ELR (cell line): ENCODE data around the gene LDLRAD4.
A peak's percentile ranks its signal among the peaks of the same experiment; 100 is the strongest.

ENCODE experiments used
- DNase-seq: peaks from one replicate; pipeline ENCODE4 v3.0.0-alpha.2; 2015; ENCODE audit warnings: low read depth

Gene LDLRAD4

DNA sequence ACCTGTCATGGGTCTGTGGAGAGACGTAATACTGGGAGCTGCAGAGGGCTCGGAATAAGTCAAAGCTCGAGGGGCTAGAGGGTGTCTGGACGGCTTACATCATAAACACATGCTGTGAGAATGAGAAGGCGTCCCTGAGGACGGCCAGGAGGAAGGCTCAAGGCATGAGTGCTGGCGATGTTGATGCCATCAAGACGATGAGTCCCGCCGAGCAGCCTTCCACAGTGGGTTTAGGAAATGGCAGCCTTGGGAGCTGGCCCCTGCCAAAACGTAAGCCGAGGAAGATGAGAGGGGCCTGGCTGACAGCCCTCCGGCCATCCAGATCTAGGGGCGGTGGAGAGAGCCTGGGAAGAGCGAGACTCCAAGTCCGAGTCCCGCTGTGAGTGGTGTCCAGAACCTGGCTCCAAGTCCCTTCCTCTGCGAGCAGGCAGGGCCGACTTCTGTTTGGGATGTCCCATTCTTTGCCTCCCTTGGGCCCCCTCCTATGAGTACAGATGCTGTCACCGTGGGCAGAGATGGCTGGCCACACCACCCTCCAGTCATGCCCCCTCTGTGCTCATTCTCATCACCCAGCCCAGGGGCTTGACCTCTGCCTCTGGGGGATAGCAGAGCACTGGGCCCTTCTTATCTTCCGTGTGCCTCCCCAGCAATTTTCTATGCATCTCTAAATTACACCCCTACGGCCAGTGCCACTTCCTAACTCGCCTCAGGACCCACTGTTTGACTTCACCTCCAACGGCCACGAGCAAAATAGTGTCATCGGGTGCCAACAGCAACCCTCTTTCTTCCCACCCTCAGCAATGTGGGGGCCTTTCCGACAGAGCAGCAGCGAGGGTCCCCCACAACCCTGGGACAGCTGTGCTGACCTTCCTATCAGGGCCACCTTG lies 332.1 kb downstream of the LDLRAD4 start:
- DNase-seq = no peak

DNA sequence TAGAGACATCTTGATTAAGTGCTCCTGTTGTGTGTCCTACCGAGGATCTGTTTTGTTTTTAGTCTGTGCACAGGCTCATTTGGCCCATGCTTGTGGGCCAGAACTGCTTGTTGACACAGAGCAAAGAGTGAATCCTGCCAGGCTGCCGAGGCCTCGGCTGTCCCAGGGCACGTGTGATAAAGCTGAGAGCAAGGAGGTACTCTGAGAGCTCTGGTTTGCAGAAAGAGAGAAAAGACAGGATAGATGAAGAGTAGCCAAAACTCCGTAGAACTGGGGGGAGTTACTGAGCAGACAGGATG lies 332.7 kb downstream of the LDLRAD4 start:
- no peak for DNase-seq

DNA sequence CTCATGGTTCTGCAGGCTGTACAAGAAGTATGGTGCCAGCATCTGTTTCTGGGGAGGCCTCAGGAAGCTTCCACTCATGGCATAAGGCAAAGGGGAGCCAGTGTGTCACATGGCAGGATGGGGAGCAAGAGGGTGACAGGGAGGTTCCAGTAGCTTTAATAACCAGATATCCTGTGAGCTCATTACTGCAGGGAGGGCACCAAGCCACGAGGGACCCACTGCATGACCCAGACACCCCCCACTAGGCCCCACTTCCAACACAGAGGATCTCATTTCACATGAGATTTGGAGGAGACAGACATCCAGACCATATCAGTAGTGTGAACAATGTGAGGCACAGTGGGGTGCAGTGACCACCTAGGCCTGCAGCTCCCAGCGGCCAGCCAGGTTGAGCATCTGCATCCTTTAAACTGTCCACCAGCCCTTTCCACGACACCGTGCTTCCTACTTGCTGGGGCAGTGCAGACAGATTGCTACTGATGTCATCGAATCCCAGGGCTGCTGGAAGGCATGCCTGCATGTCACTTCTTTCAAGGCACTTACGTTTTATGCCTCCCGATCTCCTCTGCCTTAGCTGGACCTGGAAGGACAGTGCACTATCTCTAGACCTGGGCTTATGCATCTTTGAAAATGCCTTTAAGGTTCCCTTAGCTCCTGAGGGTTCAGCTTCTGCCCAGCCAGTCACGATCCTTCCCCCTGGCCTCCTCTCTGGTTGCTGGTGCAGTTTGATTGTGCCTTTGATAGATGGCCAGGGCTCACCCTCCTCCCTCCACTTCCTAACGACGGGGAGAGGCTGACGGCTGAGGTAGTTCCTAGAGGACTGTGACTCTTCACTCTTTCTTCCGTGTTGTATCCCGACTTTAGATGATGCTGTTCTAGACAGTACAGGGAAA lies 333.5 kb downstream of the LDLRAD4 start:
- no peak for DNase-seq

DNA sequence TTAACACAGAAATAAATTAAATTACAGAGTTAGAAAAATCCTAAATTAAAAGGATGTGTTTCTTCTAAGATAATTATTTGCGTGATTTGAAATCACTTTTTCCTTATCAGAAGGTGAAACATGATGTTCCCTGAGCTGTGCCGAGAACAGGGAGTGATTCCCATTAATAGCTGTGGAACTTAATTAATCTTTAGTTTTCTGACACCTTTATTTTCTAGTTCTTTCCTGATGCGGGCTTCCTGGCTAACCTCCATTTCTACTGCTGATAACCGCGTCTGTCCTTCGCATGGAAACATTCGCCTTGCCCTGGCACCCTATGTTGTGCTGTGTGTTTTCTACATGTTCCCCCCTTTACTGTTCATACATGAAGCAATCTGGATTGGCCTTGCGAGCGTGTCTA lies 334.9 kb downstream of the LDLRAD4 start:
- DNase-seq = no peak

DNA sequence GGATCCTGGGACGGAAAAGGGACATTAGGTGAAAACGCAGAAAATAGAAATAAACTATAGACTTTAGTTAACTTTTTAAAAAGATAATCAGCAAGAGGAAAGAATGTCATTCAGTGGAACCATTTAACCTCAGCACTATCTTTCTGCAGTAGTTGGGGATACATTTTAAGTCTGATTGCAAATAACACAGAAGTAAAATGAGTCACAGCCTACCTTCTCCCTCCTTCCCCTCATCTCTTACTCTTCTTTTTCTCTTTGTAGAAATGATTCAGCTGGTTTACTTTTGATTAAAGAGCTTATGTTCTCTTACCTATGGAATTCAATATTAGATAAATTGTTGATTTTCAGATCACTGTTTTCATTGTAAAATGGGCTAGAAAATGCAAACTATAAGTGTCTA lies 336.6 kb downstream of the LDLRAD4 start:
- no peak for DNase-seq

DNA sequence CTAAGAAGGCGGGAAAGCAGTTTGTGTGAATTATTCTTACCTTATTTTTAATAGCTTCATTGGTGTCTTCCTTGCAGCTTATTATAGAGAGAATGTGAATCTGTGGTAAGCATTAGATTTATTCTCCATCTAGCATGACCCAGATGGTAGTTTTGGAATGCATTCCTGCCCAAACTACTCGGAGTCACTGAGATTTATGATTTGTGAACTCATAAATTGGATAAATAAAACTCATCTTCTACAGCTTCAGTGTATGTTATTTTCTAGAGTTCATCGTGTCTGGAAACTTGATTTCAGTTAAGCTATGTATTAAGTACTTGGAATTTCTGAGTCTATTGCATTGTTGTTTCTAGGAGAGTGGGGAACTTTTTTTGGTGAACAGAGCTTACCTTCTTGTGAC lies 337.3 kb downstream of the LDLRAD4 start:
- DNase-seq = no peak

DNA sequence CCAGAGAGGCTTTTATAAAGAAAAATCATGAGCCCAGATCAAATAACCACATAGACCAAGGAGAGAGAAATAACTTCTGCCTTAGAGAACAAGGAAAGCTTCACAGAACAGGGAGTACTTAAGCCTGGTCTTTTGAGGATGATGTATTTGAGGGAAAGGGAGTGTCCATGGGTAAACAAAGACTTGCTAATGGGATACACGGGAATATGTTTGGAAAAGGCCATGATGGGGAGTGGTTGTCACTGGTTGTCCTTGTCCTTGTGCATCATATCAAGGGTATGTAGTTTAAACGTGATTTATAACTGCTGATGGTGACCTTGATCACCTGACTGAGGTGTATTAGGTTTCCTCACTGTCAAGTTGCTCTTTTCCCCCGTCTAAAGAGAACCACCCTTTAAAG lies 337.9 kb downstream of the LDLRAD4 start:
- DNase-seq = no peak

DNA sequence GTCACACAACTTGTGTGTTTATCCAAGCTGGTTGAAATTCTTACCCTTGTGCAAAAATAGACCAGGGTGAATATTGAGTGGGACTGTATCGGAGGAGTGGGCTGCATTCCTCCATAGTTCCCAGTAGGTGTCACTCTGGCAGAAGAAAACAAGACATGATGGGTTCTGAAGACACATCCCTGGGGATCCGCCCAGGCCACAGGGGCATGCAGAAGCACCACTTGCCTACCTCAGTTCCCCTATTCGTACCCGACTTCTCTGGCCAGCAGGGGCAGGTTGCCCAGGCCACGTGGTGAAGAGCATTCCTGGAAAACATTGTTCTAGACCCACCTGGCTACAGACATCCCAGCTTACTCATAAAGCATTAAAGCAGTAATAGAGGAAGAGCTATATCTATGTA lies 339.6 kb downstream of the LDLRAD4 start:
- peak; percentile 33 for DNase-seq

DNA sequence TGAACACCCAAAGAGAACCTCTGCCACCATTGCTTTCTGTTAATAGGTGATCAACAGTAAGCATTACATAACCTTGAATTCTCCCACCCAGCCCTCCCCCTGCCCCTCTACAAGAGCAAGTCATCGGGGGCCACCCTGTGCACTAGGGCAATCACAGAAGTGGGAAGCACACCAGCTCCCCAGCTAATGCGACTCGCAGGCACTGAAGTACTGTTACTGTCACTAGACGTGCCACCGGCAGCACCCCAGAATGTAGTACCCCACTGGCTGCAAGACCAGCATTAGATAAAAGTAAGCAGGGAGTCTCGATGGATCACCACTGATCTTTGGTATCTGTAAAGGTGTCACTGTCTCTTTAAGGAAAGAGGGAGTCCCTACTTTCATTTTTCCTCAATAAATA lies 340.2 kb downstream of the LDLRAD4 start:
- DNase-seq = no peak

DNA sequence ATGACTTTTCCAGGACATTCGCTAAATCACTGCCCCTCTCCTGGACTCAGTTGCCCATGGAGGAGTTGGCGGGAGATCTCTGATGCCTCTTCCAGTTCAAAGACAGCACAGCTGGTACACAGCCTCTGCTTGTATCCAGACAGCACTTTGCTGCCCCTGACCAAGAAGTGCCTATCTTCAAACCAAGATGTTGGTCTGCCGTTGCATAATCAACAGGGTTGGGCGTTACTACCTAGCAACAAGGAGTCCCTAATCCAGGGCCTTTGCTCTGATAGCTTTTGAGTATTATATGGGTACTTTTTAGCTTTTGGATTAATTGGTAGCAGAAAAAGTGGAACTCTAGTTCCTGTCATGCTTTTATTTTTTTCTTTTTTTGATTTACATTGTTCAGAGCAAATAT lies 341.2 kb downstream of the LDLRAD4 start:
- no peak for DNase-seq

DNA sequence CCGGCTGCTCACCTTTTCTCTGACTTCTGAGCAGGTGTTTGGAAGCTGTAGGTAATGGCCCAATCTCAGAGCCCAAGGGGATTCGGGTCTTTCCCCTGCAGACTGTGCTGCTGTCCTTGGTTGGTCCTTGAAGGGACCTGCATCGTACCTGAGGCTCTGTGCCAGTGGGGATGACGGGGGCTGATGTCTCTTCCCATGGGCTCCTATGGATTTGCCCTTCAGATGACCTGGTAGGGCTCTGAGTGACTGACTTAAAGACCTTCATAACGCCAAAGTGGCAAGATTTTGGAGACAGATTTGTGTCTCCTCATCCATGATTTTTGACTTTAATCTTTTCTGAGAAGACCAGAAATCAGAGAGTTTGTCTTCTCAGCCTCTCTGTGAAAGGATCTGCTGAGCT lies 341.7 kb downstream of the LDLRAD4 start:
- no peak for DNase-seq

DNA sequence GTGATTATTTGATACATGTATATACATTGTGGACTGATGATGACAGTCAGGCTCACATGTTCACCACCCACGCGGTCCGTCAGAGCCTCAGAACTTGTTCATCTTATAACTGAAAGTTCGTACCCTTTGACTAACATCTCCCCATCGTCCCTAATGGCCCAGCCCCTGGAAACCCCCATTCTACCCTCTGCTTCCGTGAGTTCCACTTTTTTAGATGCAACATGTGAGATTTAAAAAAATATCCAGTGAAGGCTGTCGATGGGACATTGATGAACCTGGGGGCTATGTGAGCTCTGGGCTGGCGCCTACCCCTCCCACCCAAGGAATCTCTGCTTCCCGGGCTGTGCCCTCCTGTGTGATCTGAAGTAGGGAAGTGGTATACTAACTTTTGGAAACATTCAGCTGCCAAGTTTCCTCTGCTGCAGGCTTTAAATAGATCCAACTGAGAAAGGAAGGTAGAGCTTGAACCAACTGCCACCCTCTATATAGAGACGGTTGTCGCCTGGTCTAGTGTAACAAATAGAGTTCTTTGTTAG lies 344.0 kb downstream of the LDLRAD4 start:
- DNase-seq = no peak

DNA sequence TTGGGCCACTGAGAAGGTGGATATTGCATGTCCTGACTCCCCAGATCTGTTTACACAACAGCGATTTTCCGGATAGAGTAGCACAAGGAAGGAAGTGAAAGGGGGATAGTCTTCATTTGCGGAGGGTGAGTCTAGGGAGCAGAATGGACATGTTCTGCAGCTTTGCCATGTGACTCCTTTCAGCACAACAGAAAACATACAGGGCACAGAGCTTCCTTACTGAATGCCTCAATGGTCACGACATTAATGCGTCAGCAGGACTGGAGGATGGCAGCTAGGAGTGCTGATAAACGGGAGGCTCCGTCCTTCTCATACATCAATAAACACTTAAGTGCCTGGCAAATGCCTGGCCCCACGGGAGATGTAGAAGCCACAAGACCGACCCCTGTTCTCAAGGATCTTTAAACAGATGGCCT lies 344.8 kb downstream of the LDLRAD4 start:
- no peak for DNase-seq

DNA sequence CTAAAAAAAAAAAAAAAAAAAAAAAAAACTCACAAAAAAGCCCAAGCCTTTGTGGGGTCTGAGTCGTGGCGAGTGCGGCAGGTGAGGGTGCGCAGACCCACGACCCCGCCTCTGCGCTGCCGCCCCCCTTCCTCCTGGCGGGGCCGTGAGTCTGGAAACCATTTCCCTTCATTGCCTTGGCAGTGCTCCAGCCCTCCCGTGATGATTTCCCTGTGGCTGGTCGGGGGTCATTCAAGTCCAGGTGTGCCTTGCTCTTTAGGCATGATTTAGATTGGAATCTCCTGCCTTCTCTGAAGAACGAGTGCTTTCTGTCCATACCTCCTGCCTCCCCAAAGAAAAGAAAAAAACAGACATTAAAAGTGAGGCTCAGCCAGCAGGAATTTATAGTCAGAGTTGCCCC lies 346.0 kb downstream of the LDLRAD4 start:
- DNase-seq = no peak

DNA sequence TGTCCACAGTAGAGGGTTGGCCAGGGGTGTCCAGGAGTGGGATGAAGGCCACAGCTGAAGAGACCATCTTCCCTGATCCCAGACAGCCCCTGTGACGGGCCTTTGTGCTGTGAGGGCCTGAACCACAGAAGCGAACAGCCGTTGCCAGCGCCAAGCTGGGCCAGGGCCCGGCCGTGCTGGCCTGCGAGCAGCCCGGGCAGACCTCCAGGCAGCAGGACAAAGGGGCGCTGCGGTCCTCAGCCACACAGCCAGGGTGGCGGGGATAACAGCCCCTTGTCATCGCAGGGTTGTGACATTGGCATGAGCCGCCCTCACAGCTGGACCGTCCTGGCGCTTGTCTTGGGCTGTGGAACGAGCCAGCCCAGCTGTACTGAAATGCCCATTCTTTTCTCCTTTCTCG lies 346.7 kb downstream of the LDLRAD4 start:
- no peak for DNase-seq

DNA sequence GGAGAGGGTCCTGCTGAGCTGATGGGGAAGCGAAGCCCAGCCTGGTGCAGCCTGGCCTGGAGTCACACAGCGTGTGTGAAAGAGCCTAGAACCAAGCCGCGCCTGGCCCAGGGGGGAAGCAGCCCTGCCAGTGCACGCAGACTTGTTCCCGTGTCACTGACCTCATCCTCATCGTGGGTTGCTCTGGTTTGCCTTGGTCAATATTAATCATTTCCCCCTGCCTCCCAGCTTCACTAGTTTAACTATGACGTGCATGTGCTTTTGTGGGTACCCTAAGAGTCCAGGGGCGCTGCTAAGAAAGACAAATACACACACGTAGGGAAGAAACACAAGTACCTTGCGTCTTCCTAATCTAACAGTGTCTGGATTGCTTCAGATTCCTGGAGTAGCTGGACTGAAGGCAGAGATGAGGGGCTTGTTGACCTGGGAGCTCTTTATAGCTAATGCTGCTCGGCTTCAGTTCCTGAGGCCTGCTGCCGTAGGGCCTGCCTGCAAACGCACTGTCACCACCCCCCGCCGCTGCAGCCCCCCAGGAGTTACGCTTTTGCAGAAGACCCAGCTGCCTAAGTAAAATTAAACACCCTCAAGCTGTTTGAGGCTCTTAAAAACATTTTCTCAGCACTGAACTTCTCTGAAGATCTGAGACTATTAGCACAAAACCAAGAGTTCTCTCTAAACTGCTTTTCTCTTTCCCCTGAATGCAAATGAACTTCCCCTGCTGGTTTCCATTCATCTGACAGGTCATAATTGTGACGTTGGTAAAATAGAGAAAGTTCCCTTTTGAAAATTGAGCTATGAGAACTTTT lies 348.6 kb downstream of the LDLRAD4 start:
- DNase-seq = no peak

DNA sequence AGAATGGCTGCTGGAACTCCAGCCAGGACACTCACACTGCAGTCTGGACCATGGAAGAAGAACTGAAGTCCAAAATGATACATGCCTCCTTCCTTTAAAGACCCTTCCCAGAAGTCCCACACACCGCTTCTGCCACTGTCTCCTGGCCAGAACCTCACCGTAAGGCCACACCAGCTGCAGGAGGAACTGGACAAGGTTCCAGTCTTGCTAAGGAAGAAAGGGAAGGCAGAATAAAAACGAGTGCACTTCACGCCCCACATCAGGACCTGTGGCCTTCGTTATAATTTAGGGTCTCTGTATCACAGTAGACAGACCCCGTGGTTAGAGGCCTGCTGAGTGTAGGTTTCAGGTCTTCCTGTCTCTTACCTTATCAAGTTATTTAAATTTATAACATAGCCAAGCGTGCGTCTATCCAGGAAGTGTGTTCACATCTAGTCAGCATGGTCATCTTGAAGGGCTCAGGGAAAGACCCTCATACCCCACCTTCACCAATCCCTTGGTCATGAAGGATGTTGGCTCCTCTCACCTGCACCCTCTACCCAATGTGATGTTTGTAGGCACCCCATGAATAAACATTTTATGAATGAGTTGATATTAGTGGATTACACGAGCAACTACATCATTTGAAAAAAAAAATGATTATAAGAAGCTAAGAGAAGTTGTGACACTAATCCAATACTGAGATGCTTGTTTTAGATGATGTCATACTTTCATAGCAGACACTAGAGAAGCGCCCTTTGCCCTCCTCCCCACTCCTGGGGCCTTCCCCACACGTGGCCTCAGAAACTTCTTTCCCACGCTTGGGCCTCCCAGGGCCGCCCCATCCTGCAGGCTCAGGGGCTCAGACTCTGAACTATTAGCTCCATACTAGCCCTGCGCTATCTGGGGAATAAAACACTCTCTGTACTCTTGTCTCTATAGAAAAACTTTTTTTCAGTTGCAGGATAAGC lies 350.2 kb downstream of the LDLRAD4 start:
- no peak for DNase-seq

DNA sequence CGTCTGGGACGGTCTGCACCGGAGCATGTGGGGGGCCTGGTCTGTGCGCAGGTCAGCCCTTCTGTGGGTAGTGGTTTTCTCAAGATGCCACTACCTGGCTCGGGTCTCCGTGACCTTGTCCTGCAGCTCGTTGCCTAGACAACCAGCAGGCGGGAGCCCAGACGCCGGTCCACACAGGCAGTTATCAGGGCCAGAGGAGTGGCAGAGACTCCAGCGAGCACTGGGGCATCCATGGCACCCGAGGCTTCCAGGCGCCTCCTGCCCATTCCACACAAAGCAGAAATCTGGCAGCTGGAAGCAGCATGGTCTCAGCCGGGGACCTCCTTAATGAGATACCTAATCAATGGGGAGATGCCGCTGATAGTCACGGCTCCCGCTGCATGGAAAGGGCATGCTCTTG lies 351.7 kb downstream of the LDLRAD4 start:
- DNase-seq = no peak

DNA sequence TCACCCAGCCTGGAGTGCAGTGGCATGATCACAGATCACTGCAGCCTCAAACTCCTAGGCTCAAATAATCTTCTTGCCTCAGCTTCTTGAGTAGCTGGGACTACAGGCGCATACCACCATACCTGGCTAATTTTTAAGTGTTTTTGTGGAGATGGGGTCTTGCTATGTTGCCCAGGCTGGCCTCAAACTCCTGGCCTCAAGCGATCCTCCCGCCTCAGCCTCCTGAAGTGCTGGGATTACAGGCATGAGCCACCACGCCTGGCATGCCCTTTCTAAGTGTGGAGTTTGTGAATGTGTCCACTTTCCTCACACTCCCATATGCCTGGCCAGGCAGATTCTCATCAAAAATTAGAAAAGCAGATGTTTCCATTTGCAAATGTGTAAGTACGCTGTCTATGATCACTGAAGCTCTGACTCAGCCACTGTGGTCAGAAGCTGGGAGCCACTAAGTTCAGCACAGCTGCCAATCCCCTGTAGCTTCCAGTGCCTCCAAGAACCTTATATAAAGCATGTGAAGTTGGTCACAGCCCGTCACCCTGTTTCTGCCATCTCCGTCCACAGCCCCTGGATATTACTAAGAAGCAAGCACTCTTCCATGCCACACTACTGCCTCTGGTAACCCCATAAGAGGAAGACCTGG lies 352.4 kb downstream of the LDLRAD4 start:
- DNase-seq = no peak

DNA sequence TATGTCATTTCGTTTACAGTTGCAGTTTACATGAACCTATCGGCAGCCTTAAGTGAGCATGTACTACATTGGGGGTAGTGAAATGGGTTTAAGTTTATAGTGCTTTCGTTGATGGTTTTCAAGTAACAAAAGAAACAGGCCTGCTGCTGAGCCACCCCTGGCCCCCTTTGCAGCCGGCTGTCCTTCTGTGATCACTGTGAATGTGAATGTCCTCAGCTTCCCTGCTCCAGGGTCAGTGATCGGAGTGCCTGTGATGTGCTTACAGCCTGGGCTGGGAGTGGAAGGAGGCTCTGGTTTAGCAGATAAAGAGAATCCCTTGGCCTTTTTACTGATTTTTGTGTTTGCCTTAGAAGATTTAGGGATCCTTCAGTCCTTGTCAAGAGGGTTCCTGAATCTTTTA lies 353.6 kb downstream of the LDLRAD4 start:
- DNase-seq = no peak

DNA sequence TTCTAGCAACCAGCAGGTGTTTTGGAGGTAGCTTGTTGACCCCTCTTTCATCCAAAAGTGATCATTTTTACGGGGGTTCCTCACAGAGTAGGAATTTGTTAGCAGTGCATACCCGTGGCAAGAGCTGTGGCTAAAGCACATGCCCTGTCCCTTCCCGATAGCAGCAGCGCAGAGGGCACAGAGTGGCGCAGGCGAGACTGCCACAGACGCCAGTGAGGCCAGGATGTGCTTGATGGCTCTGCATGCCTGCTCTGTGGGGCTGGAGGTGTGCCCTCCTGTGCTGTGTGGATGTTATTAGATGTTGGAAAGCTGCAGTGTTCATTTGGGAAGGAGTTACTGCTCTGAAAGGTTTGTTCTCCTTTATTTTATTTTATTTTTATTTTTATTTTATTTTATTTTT lies 354.2 kb downstream of the LDLRAD4 start:
- DNase-seq = no peak
